ENCODE data around the gene RAB30. TPM values are rescaled to one million over a fixed set of nuclear protein-coding genes. Genes with fewer than 3 reads are reported as not detected.

The RAB30 gene
- total RNA-seq, 1 donor from 2014 or later: 24.7 TPM

DNA sequence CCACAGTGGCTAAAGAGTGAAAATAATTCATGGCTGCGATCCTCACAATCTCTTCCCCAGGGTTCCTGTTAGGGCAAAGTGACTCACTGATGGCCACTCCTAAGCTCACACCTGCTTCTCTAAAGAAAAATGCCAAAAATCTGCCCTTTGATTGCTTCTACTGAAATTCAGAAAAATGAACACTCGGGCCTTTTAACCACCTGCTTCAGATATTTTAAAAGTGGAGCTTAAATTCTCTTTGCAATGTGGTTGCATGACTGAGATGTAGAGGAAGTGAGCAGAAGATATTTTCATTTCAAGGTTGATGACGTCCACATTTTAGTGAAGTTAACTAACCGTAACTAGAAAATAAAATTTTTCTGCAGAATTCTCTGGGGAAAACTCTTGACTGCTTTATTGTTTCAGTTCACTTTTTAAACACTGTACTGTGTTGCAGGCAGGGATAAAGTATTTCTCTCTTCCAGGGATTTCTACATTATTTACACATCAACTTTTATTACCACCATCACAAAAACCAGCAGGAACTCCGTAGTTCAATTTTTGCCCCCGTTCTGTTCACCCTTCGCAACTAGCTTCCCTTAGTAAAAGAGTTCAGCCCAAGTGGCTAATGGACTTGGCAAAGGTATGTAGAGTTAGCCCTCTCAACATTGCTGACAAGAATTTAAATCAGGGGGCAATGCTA lies 8.5 kb downstream of the RAB30 start:
- Histone ChIP-seq H3K9me3 (replicated peaks) (no peaks in the 10 kb centered on the region), H3K27ac (replicated peaks) (peak overlapping the region; percentile 60), H3K36me3 (no peaks in the 10 kb centered on the region), H3K4me3 (peak overlapping the region; percentile 29), H3K27me3 (ENCODE audit: low read depth) (no peaks in the 10 kb centered on the region), H3K4me1 (peaks cover 61% of the 10 kb centered on the region)
- no peak for DNase-seq
- intact Hi-C loops (cut with micrococcal nuclease): loop anchor here (10.0 kb wide), 1 partner anchor 58 kb away; no protein-coding TSS in a partner anchor
- TF ChIP-seq, protein P1, sequence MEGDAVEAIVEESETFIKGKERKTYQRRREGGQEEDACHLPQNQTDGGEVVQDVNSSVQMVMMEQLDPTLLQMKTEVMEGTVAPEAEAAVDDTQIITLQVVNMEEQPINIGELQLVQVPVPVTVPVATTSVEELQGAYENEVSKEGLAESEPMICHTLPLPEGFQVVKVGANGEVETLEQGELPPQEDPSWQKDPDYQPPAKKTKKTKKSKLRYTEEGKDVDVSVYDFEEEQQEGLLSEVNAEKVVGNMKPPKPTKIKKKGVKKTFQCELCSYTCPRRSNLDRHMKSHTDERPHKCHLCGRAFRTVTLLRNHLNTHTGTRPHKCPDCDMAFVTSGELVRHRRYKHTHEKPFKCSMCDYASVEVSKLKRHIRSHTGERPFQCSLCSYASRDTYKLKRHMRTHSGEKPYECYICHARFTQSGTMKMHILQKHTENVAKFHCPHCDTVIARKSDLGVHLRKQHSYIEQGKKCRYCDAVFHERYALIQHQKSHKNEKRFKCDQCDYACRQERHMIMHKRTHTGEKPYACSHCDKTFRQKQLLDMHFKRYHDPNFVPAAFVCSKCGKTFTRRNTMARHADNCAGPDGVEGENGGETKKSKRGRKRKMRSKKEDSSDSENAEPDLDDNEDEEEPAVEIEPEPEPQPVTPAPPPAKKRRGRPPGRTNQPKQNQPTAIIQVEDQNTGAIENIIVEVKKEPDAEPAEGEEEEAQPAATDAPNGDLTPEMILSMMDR (IDR thresholded peaks at IDR 0.05; ENCODE audit: borderline replicate concordance): no peak

DNA sequence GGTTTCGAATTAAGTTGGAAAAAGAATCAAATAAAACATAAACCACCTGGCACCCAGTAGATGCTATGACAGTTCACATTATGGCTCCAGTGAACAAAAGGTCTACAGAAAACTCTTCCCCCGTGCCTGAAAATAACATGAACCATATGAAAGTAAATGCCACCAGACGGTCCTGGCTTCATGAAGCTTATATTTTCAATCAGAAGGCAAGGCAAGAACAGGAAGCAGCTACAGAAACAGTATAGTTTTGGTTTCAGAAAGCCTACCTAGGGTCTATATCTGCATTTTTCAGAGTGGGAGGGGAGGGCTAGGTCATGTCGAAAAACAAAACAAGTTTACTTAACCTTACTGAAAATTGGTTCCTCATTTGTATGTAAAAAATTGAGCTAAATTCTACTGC lies 9.8 kb downstream of the RAB30 start:
- no peaks in the 10 kb centered on the region for H3K36me3 ChIP-seq
- peaks cover 68% of the 10 kb centered on the region for H3K4me1 ChIP-seq
- DNase-seq: no peak
- H3K9me3 ChIP-seq (replicated peaks): no peaks in the 10 kb centered on the region
- H3K27ac ChIP-seq (replicated peaks): peak overlapping the region; percentile 60
- TF ChIP-seq, protein P1 (IDR thresholded peaks at IDR 0.05; ENCODE audit: borderline replicate concordance): no peak
- H3K27me3 ChIP-seq (ENCODE audit: low read depth): no peaks in the 10 kb centered on the region
- H3K4me3 ChIP-seq: no peak overlapping the region
- intact Hi-C loops (cut with micrococcal nuclease): loop anchor here (10.0 kb wide), 1 partner anchor 57 kb away; no protein-coding TSS in a partner anchor

DNA sequence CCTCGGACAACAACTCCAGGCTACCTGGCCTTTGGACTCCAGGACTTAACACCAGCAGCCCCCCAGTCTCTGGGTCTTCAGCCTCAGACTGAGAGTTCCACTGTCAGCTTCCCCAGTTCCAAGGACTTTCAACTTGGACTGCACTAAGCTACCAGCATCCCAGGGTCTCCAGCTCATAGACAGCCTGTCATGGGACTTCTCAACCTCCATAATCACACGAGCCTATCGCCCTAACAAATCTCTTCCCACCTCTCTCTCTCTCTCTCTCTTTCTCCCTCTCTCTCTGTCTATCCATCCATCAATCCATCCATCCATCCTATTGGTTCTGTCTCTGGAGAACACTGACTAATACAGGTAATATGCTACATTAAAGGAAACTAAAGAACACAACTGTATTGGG lies 10.7 kb downstream of the RAB30 start:
- intact Hi-C loops (cut with micrococcal nuclease): loop anchor here (10.0 kb wide), 1 partner anchor 56 kb away; no protein-coding TSS in a partner anchor
- H3K4me3 ChIP-seq: no peak overlapping the region
- H3K9me3 ChIP-seq (replicated peaks): no peaks in the 10 kb centered on the region
- DNase-seq: no peak
- H3K4me1 ChIP-seq: peaks cover 67% of the 10 kb centered on the region
- TF ChIP-seq, protein P1 (IDR thresholded peaks at IDR 0.05; ENCODE audit: borderline replicate concordance): no peak
- H3K27ac ChIP-seq (replicated peaks): no peak overlapping the region
- no peaks in the 10 kb centered on the region for H3K36me3 ChIP-seq
- no peaks in the 10 kb centered on the region for H3K27me3 ChIP-seq (ENCODE audit: low read depth)

DNA sequence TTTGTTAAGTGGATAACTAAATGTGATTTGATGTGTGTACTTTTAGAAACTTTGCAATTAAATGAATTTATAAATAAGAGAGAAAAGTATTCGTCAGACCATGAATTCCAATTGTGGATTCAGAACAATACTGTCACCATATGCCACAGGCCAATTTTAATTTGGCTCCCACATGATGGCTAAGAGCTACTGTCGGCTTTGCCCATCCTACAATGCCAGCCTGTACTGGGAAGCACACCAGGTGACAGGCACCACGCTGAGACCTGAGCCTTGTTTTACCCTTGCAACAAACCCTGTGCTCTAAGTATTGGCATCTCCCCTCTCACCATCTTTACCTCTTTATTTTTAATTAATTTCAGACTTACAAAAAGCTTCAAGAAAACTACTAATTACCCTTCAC lies 14.0 kb downstream of the RAB30 start:
- H3K27me3 ChIP-seq (ENCODE audit: low read depth): no peaks in the 10 kb centered on the region
- TF ChIP-seq, protein P1 (IDR thresholded peaks at IDR 0.05; ENCODE audit: borderline replicate concordance): no peak
- no peaks in the 10 kb centered on the region for H3K36me3 ChIP-seq
- intact Hi-C loops (cut with micrococcal nuclease): no loop called here
- no peak overlapping the region for H3K4me3 ChIP-seq
- H3K27ac ChIP-seq (replicated peaks): no peak overlapping the region
- no peaks in the 10 kb centered on the region for H3K9me3 ChIP-seq (replicated peaks)
- DNase-seq: no peak
- H3K4me1 ChIP-seq: peaks cover 72% of the 10 kb centered on the region

DNA sequence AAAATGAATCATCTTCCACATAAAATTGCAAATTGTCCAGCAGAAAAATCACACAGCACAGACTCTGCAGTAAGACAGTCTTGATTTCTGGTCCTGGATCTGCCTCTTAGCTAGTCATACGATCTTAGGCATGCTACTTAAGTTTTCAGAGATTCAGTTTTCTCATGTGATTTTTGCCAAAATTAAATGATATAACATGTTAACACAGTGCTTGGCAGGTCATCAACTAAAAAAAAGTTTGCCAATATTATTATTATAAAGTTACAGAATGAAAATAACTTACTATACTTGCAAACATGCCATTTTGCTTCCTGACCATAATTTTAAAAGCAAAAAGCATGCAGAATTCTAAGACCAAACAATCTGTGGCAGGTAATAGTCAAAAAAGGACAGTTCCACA lies 15.1 kb downstream of the RAB30 start:
- Histone ChIP-seq H3K36me3 (no peaks in the 10 kb centered on the region), H3K9me3 (replicated peaks) (no peaks in the 10 kb centered on the region), H3K27me3 (ENCODE audit: low read depth) (no peaks in the 10 kb centered on the region), H3K4me3 (no peak overlapping the region), H3K4me1 (peaks cover 72% of the 10 kb centered on the region), H3K27ac (replicated peaks) (no peak overlapping the region)
- intact Hi-C loops (cut with micrococcal nuclease): no loop called here
- TF ChIP-seq, protein P1 (IDR thresholded peaks at IDR 0.05; ENCODE audit: borderline replicate concordance): no peak
- no peak for DNase-seq

Measured in left ventricle myocardium inferior (tissue), 1 donor.